H9 (cell line): ENCODE measurements around the gene LUZP2. TPM values are rescaled to one million over a fixed set of nuclear protein-coding genes. Genes with fewer than 3 reads are reported as not detected.

Experiments used
- DNase-seq: peaks from one replicate; pipeline ENCODE4 v3.0.0-alpha.2; 2017
- H2AFZ ChIP-seq: one replicate; pipeline ENCODE4 v1.6.1; 2013; ENCODE audit warnings: mild to moderate bottlenecking, low read length, control low read depth, moderate library complexity
- H2AK5ac ChIP-seq: 2 replicates; pipeline ENCODE4 v1.6.1; 2013; ENCODE audit warnings: low read length, control low read depth, mixed read lengths; ENCODE audit not compliant: insufficient read length
- H2BK120ac ChIP-seq: one replicate; pipeline ENCODE4 v1.6.1; 2013; ENCODE audit warnings: low read depth, mild to moderate bottlenecking, low read length, control low read depth, inconsistent platforms; ENCODE audit not compliant: poor library complexity, severe bottlenecking
- H2BK12ac ChIP-seq: 2 replicates; pipeline ENCODE4 v1.6.1; 2013; ENCODE audit warnings: low read length, control low read depth, mixed read lengths, low read depth; ENCODE audit not compliant: insufficient read length
- H2BK15ac ChIP-seq: 2 replicates; pipeline ENCODE4 v1.6.1; 2013; ENCODE audit warnings: low read depth, low read length, control low read depth
- H2BK20ac ChIP-seq: one replicate; pipeline ENCODE4 v1.6.1; 2013; ENCODE audit warnings: low read depth, mild to moderate bottlenecking, low read length, control low read depth, inconsistent platforms; ENCODE audit not compliant: poor library complexity, severe bottlenecking
- H2BK5ac ChIP-seq: 2 replicates; pipeline ENCODE4 v1.6.1; 2013; ENCODE audit warnings: low read length, control low read depth, mixed read lengths; ENCODE audit not compliant: insufficient read length
- H3K14ac ChIP-seq: 2 replicates; pipeline ENCODE4 v1.6.1; 2013; ENCODE audit warnings: low read length, control low read depth; ENCODE audit not compliant: insufficient read depth
- H3K18ac ChIP-seq: 2 replicates; pipeline ENCODE4 v1.6.1; 2013; ENCODE audit warnings: low read depth, mild to moderate bottlenecking, mixed read lengths, low read length, control low read depth; ENCODE audit not compliant: insufficient read length
- H3K23ac ChIP-seq: 2 replicates; pipeline ENCODE4 v1.6.1; 2013; ENCODE audit warnings: low read length, control low read depth, mixed read lengths, low read depth; ENCODE audit not compliant: insufficient read length
- H3K23me2 ChIP-seq: 2 replicates; pipeline ENCODE4 v1.6.1; 2013; ENCODE audit warnings: low read depth, mild to moderate bottlenecking, mixed read lengths, low read length, control low read depth; ENCODE audit not compliant: insufficient read length, poor library complexity, severe bottlenecking
- H3K27ac ChIP-seq: 2 replicates; pipeline ENCODE4 v1.5.1; 2013; ENCODE audit warnings: low read length, control low read depth, mixed read lengths, low read depth; ENCODE audit not compliant: insufficient read length
- H3K27me3 ChIP-seq: 2 replicates; pipeline ENCODE4 v1.6.1; 2013; ENCODE audit warnings: low read length, control low read depth, inconsistent platforms; ENCODE audit not compliant: insufficient read depth
- H3K4ac ChIP-seq: 2 replicates; pipeline ENCODE4 v1.6.1; 2013; ENCODE audit warnings: low read depth, mild to moderate bottlenecking, control low read depth, inconsistent platforms, low read length, moderate library complexity
- H3K4me1 ChIP-seq: 2 replicates; pipeline ENCODE4 v1.6.1; 2013; ENCODE audit warnings: low read length, control low read depth, inconsistent platforms; ENCODE audit not compliant: insufficient read depth
- H3K4me2 ChIP-seq: 2 replicates; pipeline ENCODE4 v1.6.1; 2013; ENCODE audit warnings: low read length, control low read depth, mixed read lengths; ENCODE audit not compliant: insufficient read length, insufficient read depth
- H3K56ac ChIP-seq: 2 replicates; pipeline ENCODE4 v1.6.1; 2013; ENCODE audit warnings: low read depth, mild to moderate bottlenecking, mixed read lengths, low read length, control low read depth; ENCODE audit not compliant: insufficient read length
- H3K79me1 ChIP-seq: 2 replicates; pipeline ENCODE4 v1.6.1; 2013; ENCODE audit warnings: low read depth, mild to moderate bottlenecking, moderate library complexity, low read length, control low read depth, inconsistent platforms; ENCODE audit not compliant: insufficient read depth, poor library complexity, severe bottlenecking
- H3K79me2 ChIP-seq: 2 replicates; pipeline ENCODE4 v1.6.1; 2013; ENCODE audit warnings: low read length, control low read depth, inconsistent platforms; ENCODE audit not compliant: insufficient read depth
- H3K9ac ChIP-seq: 2 replicates; pipeline ENCODE4 v1.6.1; 2013; ENCODE audit warnings: low read length, control low read depth, mixed read lengths; ENCODE audit not compliant: insufficient read length; ENCODE audit errors: extremely low read depth
- H3K9me3 ChIP-seq: one replicate; pipeline ENCODE4 v1.6.1; 2013; ENCODE audit warnings: low read depth, low read length, inconsistent platforms; ENCODE audit not compliant: control insufficient read depth
- H3T11ph ChIP-seq: one replicate; pipeline ENCODE4 v1.6.1; 2013; ENCODE audit warnings: mild to moderate bottlenecking, low read length, control low read depth, inconsistent platforms
- H4K20me1 ChIP-seq: one replicate; pipeline ENCODE4 v1.6.1; 2013; ENCODE audit not compliant: control insufficient read depth, insufficient read length, insufficient read depth
- H4K5ac ChIP-seq: 2 replicates; pipeline ENCODE4 v1.6.1; 2013; ENCODE audit warnings: low read depth, mild to moderate bottlenecking, mixed read lengths, low read length, control low read depth; ENCODE audit not compliant: insufficient read length
- H4K8ac ChIP-seq: replicated peaks from 2 replicates; pipeline ENCODE4 v1.6.1; 2013; ENCODE audit warnings: low read length, control low read depth, mixed read lengths, low read depth; ENCODE audit not compliant: insufficient read length
- H4K91ac ChIP-seq: 2 replicates; pipeline ENCODE4 v1.6.1; 2013; ENCODE audit warnings: low read depth, mild to moderate bottlenecking, moderate library complexity, mixed read lengths, low read length, control low read depth; ENCODE audit not compliant: insufficient read length
- H3K27ac Mint-ChIP-seq, 3 experiments: 2 replicates in 2 of 3; 3 replicates in 1 of 3; pipeline ENCODE4 v1.8.0; 2020 to 2021; ENCODE audit warnings: mixed read lengths in 3 of 3, mild to moderate bottlenecking in 1 of 3, moderate library complexity in 1 of 3
- H3K27me3 Mint-ChIP-seq: 2 replicates; pipeline ENCODE4 v1.8.0; 2021; ENCODE audit warnings: low read depth, mild to moderate bottlenecking, moderate library complexity, mixed read lengths
- H3K36me3 Mint-ChIP-seq, 3 experiments: 2 replicates in 2 of 3; 3 replicates in 1 of 3; pipeline ENCODE4 v1.8.0; 2020 to 2021; ENCODE audit warnings: low read depth in 3 of 3, mixed read lengths in 3 of 3; ENCODE audit not compliant: insufficient read depth in 1 of 3
- H3K4me1 Mint-ChIP-seq, 2 experiments: 2 replicates each; pipeline ENCODE4 v1.8.0; 2020; ENCODE audit warnings: mixed read lengths in 2 of 2
- H3K4me3 Mint-ChIP-seq, 2 experiments: 2 replicates in 1 of 2; 3 replicates in 1 of 2; pipeline ENCODE4 v1.8.0; 2020 to 2021; ENCODE audit warnings: mild to moderate bottlenecking in 2 of 2, mixed read lengths in 2 of 2, moderate library complexity in 1 of 2
- H3K9me3 Mint-ChIP-seq, 2 experiments: 2 replicates in 1 of 2; 3 replicates in 1 of 2; pipeline ENCODE4 v1.8.0; 2020; ENCODE audit warnings: mild to moderate bottlenecking in 2 of 2, mixed read lengths in 2 of 2, moderate library complexity in 1 of 2
- CTCF ChIP-seq: fragments of 200-600 bp; sonication (generic); conservative IDR thresholded peaks from 3 replicates; pipeline ENCODE4 v1.8.0; 2021; ENCODE audit warnings: antibody characterized with exemption, mild to moderate bottlenecking
- WGBS: extraction: QIAGEN DNeasy Blood & Tissue Kit; methylation state at CpG from one replicate; pipeline ENCODE4 v1.1.7; 2013; ENCODE audit warnings: missing lambda C conversion rate, low lambda C conversion rate, mixed read lengths; ENCODE audit not compliant: insufficient read length; ENCODE audit errors: extremely low coverage; 5-methylcytosine and 5-hydroxymethylcytosine counted together
- total RNA-seq: library from RNA; stranded (reverse); gene quantifications from 2 replicates; pipeline ENCODE4 v1.2.1, GENCODE V29; 2021

The LUZP2 gene
- total RNA-seq, 1 experiment from 2014 or later: 25.4 TPM

DNA sequence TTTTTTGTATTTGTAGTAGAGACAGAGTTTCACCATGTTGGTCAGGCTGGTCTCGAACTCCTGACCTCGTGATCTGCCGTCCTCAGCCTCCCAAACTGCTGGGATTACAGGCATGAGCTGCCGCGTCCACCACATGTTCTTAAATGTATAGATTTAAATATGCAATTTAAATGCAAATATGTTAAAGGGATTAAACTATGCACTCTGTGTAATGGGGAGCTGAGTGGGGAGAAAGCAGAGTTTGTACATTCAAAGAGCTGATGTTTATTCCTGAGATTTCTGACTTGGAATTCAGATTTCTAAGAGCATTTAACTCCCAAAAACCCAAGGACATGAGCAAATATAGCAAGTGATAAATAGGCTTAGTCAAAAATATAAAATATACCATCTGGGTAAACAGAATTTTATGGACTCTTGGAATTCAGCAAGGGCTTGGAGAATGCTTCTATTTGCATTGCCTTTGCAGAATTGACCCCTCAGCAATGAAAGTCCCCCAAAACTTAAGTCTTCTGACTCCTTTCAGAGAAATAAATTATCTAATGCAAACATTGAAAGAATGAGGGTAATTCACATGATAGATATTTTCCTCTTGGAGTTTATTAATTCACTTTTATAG lies 170.6 kb downstream of the LUZP2 start:
- peaks cover 20 to 21% of the 10 kb centered on the region in 2 experiments for H3K9me3 Mint-ChIP-seq
- H3K4me2 ChIP-seq: no peak overlapping the region
- H2BK15ac ChIP-seq: no peak overlapping the region
- no peaks in the 10 kb centered on the region for H4K20me1 ChIP-seq
- H2BK12ac ChIP-seq: no peak overlapping the region
- no peak overlapping the region for H3K4me3 Mint-ChIP-seq
- no peak overlapping the region for H2BK5ac ChIP-seq
- H3K23ac ChIP-seq: no peak overlapping the region
- no peak overlapping the region for H3K27ac ChIP-seq
- no peak overlapping the region for H4K8ac ChIP-seq
- H3K79me1 ChIP-seq: no peaks in the 10 kb centered on the region
- no peak overlapping the region for H2AFZ ChIP-seq
- H3K9ac ChIP-seq: no peak overlapping the region
- H2BK20ac ChIP-seq: no peak overlapping the region
- no peak for DNase-seq
- H3K4me1 Mint-ChIP-seq: peaks cover 18 to 27% of the 10 kb centered on the region in 2 experiments
- H3K27me3 Mint-ChIP-seq: no peaks in the 10 kb centered on the region
- H2BK120ac ChIP-seq: no peak overlapping the region
- H3K27ac Mint-ChIP-seq: no peak overlapping the region
- no peak overlapping the region for H4K5ac ChIP-seq
- no peak overlapping the region for H2AK5ac ChIP-seq
- H3K27me3 ChIP-seq: 0 out of 2 replicates have a peak, but pooled peaks cover 2% of the 10 kb centered on the region
- TF ChIP-seq CTCF: no peak
- WGBS: no CpG with 5 or more reads among the region's 5 CpGs
- H3K14ac ChIP-seq: no peak overlapping the region
- peaks cover 14 to 33% (median 28%) of the 10 kb centered on the region in 3 experiments for H3K36me3 Mint-ChIP-seq
- H3T11ph ChIP-seq: no peak overlapping the region
- H3K9me3 ChIP-seq: no peaks in the 10 kb centered on the region
- no peaks in the 10 kb centered on the region; the same call in 1 of the 2 replicates for H3K4me1 ChIP-seq
- H3K79me2 ChIP-seq: no peaks in the 10 kb centered on the region
- no peaks in the 10 kb centered on the region for H3K23me2 ChIP-seq
- no peak overlapping the region for H3K56ac ChIP-seq
- H3K18ac ChIP-seq: no peak overlapping the region
- no peak overlapping the region for H4K91ac ChIP-seq
- no peak overlapping the region for H3K4ac ChIP-seq
